DOHH2 (cell line): Measurements from ENCODE around the gene TTN.

ENCODE experiments used
- H3F3A ChIP-seq: fragments of 200-600 bp; sonication (generic), shearing (Covaris generic); 2 replicates; pipeline ENCODE4 v1.6.0; 2016; ENCODE audit warnings: antibody characterized with exemption, mild to moderate bottlenecking; ENCODE audit not compliant: control insufficient read depth, insufficient read depth
- H3K27ac ChIP-seq: fragments of 200-600 bp; sonication (generic); 2 replicates; pipeline ENCODE4 v1.5.1; 2014; ENCODE audit warnings: low read depth, mild to moderate bottlenecking, low read length, moderate library complexity
- H3K27me3 ChIP-seq: fragments of 200-600 bp; sonication (generic); 2 replicates; pipeline ENCODE4 v1.6.1; 2014; ENCODE audit warnings: mild to moderate bottlenecking, low read length, mixed read lengths; ENCODE audit not compliant: control insufficient read depth
- H3K36me3 ChIP-seq: fragments of 200-600 bp; sonication (generic); 2 replicates; pipeline ENCODE4 v1.6.1; 2014; ENCODE audit warnings: mild to moderate bottlenecking, low read length, moderate library complexity, mixed read lengths; ENCODE audit not compliant: control insufficient read depth
- H3K4me1 ChIP-seq: fragments of 200-600 bp; sonication (generic); 2 replicates; pipeline ENCODE4 v1.6.1; 2014; ENCODE audit warnings: mild to moderate bottlenecking, low read length, mixed read lengths; ENCODE audit not compliant: control insufficient read depth
- H3K4me2 ChIP-seq: fragments of 200-600 bp; sonication (generic); 2 replicates; pipeline ENCODE4 v1.6.0; 2014; ENCODE audit warnings: mild to moderate bottlenecking, low read length, moderate library complexity
- H3K4me3 ChIP-seq: fragments of 200-600 bp; sonication (generic); 2 replicates; pipeline ENCODE4 v1.5.1; 2014; ENCODE audit warnings: mild to moderate bottlenecking, low read length, mixed read lengths
- H3K79me2 ChIP-seq: fragments of 200-600 bp; sonication (generic); 2 replicates; pipeline ENCODE4 v1.6.1; 2014; ENCODE audit warnings: mild to moderate bottlenecking, low read length, mixed read lengths; ENCODE audit not compliant: control insufficient read depth
- H3K9me2 ChIP-seq: fragments of 200-600 bp; sonication (generic); replicated peaks from 2 replicates; pipeline ENCODE4 v1.6.1; 2014; ENCODE audit warnings: mild to moderate bottlenecking, low read length, mixed read lengths; ENCODE audit not compliant: control insufficient read depth
- H3K9me3 ChIP-seq: fragments of 200-600 bp; sonication (generic); 2 replicates; pipeline ENCODE4 v1.6.1; 2014; ENCODE audit warnings: antibody characterized with exemption, low read length, mixed read lengths; ENCODE audit not compliant: control insufficient read depth, insufficient read depth
- H4K20me1 ChIP-seq: fragments of 200-600 bp; sonication (generic); 2 replicates; pipeline ENCODE4 v1.6.0; 2014; ENCODE audit warnings: low read depth, mild to moderate bottlenecking, antibody characterized with exemption, low read length, moderate library complexity; ENCODE audit not compliant: control insufficient read depth, insufficient read depth
- EZH2phosphoT487 ChIP-seq: fragments of 200-600 bp; sonication (generic); IDR thresholded peaks from 2 replicates; pipeline ENCODE4 v1.6.1; 2017; ENCODE audit warnings: borderline replicate concordance, mild to moderate bottlenecking, antibody characterized with exemption, low read length, moderate library complexity, mixed read lengths
- TF ChIP-seq, protein P1 (sequence below): fragments of 200-600 bp; sonication (generic); IDR thresholded peaks from one replicate; pipeline ENCODE4 v1.5.1; 2014; ENCODE audit warnings: antibody characterized with exemption, mild to moderate bottlenecking, low read depth, low read length; ENCODE audit not compliant: poor library complexity, severe bottlenecking

TTN gene

DNA sequence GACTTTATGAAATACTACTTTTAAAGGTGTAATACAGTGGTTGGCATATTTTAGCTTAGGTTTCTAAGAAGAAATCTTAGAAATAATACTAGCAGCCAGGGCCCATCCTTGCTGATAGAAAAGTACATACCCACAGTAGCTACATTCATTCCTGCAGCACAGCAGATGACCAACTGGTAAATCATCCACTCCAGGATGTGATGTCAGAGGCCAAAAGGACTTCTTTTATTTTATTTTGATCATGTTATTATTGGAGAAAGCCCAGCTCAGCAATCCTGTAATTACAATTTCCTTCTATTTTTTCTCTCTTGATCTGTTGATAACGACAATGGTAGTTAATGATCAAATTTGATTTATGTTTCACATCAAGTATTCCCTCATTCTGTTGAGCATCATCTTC is 18.0 kb upstream of the TTN start:
- H3K36me3 ChIP-seq = no peaks in the 10 kb centered on the region
- H4K20me1 ChIP-seq = no peaks in the 10 kb centered on the region
- no peaks in the 10 kb centered on the region for H3K9me3 ChIP-seq
- no peaks in the 10 kb centered on the region for H3F3A ChIP-seq
- H3K27me3 ChIP-seq = no peaks in the 10 kb centered on the region
- H3K4me3 ChIP-seq = no peak overlapping the region
- H3K4me1 ChIP-seq = peaks cover 7% of the 10 kb centered on the region
- no peaks in the 10 kb centered on the region for H3K79me2 ChIP-seq
- TF ChIP-seq, protein P1, sequence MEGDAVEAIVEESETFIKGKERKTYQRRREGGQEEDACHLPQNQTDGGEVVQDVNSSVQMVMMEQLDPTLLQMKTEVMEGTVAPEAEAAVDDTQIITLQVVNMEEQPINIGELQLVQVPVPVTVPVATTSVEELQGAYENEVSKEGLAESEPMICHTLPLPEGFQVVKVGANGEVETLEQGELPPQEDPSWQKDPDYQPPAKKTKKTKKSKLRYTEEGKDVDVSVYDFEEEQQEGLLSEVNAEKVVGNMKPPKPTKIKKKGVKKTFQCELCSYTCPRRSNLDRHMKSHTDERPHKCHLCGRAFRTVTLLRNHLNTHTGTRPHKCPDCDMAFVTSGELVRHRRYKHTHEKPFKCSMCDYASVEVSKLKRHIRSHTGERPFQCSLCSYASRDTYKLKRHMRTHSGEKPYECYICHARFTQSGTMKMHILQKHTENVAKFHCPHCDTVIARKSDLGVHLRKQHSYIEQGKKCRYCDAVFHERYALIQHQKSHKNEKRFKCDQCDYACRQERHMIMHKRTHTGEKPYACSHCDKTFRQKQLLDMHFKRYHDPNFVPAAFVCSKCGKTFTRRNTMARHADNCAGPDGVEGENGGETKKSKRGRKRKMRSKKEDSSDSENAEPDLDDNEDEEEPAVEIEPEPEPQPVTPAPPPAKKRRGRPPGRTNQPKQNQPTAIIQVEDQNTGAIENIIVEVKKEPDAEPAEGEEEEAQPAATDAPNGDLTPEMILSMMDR = no peak
- H3K9me2 ChIP-seq = no peaks in the 10 kb centered on the region
- H3K4me2 ChIP-seq = no peak overlapping the region
- H3K27ac ChIP-seq = no peak overlapping the region

DNA sequence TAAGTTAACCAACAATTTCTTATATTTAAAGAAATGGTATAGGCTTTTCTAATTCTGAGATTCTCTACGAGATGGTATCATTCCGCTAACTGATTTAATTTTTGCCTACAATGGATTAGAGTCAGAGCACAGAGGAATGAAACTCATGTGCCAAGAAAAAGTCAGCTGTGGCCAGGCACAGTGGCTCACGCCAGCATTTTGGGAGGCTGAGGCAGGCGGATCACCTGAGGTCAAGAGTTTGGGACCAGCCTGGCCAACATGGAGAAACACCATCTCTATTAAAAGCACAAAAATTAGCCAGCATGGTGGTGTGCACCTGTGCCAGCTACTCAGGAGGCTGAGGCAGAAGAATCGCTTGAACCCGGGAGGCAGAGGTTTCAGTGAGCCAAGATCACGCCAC is 17.0 kb upstream of the TTN start:
- Histone ChIP-seq H4K20me1 (no peaks in the 10 kb centered on the region), H3K4me2 (no peak overlapping the region), H3K79me2 (no peaks in the 10 kb centered on the region), H3K27me3 (no peaks in the 10 kb centered on the region), H3K4me3 (no peak overlapping the region), H3K4me1 (peaks cover 1% of the 10 kb centered on the region), H3K36me3 (no peaks in the 10 kb centered on the region), H3K9me3 (no peaks in the 10 kb centered on the region), H3K9me2 (no peaks in the 10 kb centered on the region), H3K27ac (no peak overlapping the region), H3F3A (no peaks in the 10 kb centered on the region)
- TF ChIP-seq, protein P1 = no peak
- no peak for TF ChIP-seq EZH2phosphoT487

DNA sequence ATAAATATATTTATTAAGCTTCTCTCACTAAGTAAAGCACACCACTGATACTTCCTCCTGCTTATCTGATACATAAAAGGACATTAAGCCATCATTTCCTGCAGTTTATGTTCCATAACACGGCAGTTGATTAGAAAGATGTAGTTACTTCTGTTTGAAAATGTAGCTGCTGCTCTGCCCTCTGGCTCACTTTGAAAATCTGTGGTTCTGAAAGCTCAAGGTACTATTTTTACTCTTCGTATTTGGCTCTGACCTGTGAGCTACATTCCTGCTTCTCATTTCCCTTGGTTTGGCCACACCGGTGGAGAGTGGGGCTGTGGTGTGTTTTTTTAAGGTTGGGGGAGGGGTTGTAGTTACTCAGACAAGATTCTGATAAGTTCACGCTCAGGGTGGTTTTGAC is 12.8 kb upstream of the TTN start:
- Histone ChIP-seq H3K79me2 (no peaks in the 10 kb centered on the region), H3K27me3 (no peaks in the 10 kb centered on the region), H3K9me3 (no peaks in the 10 kb centered on the region), H3K4me3 (no peak overlapping the region), H3F3A (no peaks in the 10 kb centered on the region), H3K27ac (no peak overlapping the region), H3K36me3 (no peaks in the 10 kb centered on the region), H3K4me1 (no peaks in the 10 kb centered on the region), H4K20me1 (no peaks in the 10 kb centered on the region), H3K4me2 (peak overlapping the region; percentile 31; the same call in 1 of the 2 replicates), H3K9me2 (no peaks in the 10 kb centered on the region)
- TF ChIP-seq EZH2phosphoT487 = no peak
- TF ChIP-seq, protein P1 = no peak
